SK-N-SH (cell line): ENCODE data around the gene DIS3L2.

Source experiments
- CTCF ChIP-seq: fragments of 200-600 bp; sonication (generic); IDR thresholded peaks from 2 replicates; pipeline ENCODE4 v1.6.1; 2017; ENCODE audit warnings: antibody characterized with exemption, mild to moderate bottlenecking, moderate library complexity
- JUND ChIP-seq: IDR thresholded peaks from 2 replicates; pipeline ENCODE4 v1.4.0; 2012
- MEF2A ChIP-seq: IDR thresholded peaks from 2 replicates; pipeline ENCODE4 v1.4.0; 2012; ENCODE audit warnings: low read depth, borderline replicate concordance
- POLR2AphosphoS5 ChIP-seq: IDR thresholded peaks from 2 replicates; pipeline ENCODE4 v1.6.1; 2012; ENCODE audit warnings: low read depth, low read length
- RFX5 ChIP-seq: IDR thresholded peaks from 2 replicates; pipeline ENCODE4 v1.6.1; 2012; ENCODE audit warnings: mild to moderate bottlenecking, improper control_type of control experiment, low read length
- SMC3 ChIP-seq: IDR thresholded peaks from 2 replicates; pipeline ENCODE4 v1.6.1; 2012; ENCODE audit warnings: low read depth, low read length, improper control_type of control experiment
- YY1 ChIP-seq: IDR thresholded peaks from 2 replicates; pipeline ENCODE4 v1.4.0; 2012; ENCODE audit warnings: low read depth, mild to moderate bottlenecking

GRCh38 chr2:232207174-232207573 lies 245.7 kb downstream of the DIS3L2 start:
- TF ChIP-seq CTCF (no peak), JUND (no peak), YY1 (no peak), POLR2AphosphoS5 (no peak), RFX5 (no peak), SMC3 (no peak), MEF2A (no peak)
